Measurements from ENCODE around the gene MLX. TPM values are rescaled to one million over a fixed set of nuclear protein-coding genes. Genes with fewer than 3 reads are reported as not detected.
A peak's percentile ranks its signal among the peaks of the same experiment; 100 is the strongest.

The MLX gene
- polyA plus RNA-seq (ENCODE audit: insufficient read length in 10 of 10), result 10 to 100 TPM; 33.4 to 42.9 (median 38.5) TPM
- long read RNA-seq, donor 1, transcript MLX-203 (8 exons, 2,428 nt), result major isoform, 12 of 17 reads
- long read RNA-seq, donor 1, partial matches to known transcripts, result 0 of 17 reads
- long read RNA-seq, donor 1, other reads (novel, unspliced or antisense), result 0 of 17 reads
- long read RNA-seq, donor 2, transcript MLX-203 (8 exons, 2,428 nt), result major isoform, 5 of 9 reads
- long read RNA-seq, donor 2, partial matches to known transcripts, result 0 of 9 reads
- long read RNA-seq, donor 2, other reads (novel, unspliced or antisense), result 0 of 9 reads
- long read RNA-seq, donor 3, result 0 reads
- long read RNA-seq, donor 4, transcript MLX-203 (8 exons, 2,428 nt), result major isoform, 7 of 9 reads
- long read RNA-seq, donor 4, partial matches to known transcripts, result 0 of 9 reads
- long read RNA-seq, donor 4, other reads (novel, unspliced or antisense), result 0 of 9 reads
- long read RNA-seq, donor 5, transcript MLX-203 (8 exons, 2,428 nt), result major isoform, 10 of 35 reads
- long read RNA-seq, donor 5, transcript MLX-202 (7 exons, 2,334 nt), result minor isoform, 5 of 35 reads
- long read RNA-seq, donor 5, partial matches to known transcripts, result 18 of 35 reads
- long read RNA-seq, donor 5, other reads (novel, unspliced or antisense), result 0 of 35 reads
- long read RNA-seq, donor 6, transcript MLX-203 (8 exons, 2,428 nt), result major isoform, 20 of 22 reads
- long read RNA-seq, donor 6, partial matches to known transcripts, result 0 of 22 reads
- long read RNA-seq, donor 6, other reads (novel, unspliced or antisense), result 0 of 22 reads
- long read RNA-seq, donor 7, transcript MLX-203 (8 exons, 2,428 nt), result major isoform, 10 of 31 reads
- long read RNA-seq, donor 7, partial matches to known transcripts, result 17 of 31 reads
- long read RNA-seq, donor 7, other reads (novel, unspliced or antisense), result 0 of 31 reads
- long read RNA-seq, donor 8, transcript MLX-203 (8 exons, 2,428 nt), result major isoform, 9 of 33 reads
- long read RNA-seq, donor 8, partial matches to known transcripts, result 21 of 33 reads
- long read RNA-seq, donor 8, other reads (novel, unspliced or antisense), result 0 of 33 reads
- long read RNA-seq, donor 9, partial matches to known transcripts, result 0 of 1 reads
- long read RNA-seq, donor 9, other reads (novel, unspliced or antisense), result 0 of 1 reads

DNA sequence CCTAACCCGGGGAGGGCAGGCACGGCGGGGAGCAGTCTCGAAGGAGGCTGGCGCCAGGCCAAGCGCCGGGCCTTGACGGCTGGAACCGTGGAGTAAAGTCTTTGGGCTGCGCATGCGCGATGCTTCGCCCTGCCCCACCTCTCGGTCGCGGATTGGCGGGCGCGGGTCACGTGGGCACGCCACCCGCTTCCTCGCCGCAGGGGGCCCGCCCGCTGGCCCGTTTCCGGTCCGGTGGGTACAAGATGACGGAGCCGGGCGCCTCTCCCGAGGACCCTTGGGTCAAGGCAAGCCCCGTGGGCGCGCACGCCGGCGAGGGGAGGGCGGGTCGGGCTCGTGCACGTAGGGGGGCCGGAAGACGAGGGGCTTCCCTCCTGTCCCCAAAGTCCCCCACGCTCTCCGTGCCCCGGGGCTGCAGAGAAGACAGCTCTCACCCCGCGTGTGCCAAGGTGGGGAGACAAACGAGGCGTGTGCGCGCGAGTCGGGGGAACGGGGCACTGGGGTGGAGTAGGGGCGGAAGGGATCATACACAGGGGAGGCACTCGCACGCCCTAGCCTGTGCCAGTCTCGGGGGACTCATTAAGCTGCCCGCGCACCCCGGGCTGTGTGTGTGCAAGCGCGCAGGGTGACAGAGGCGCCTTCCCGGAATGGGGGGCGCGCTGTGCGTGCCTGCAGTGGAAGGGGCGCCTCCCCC is at the start of gene MLX:
Gene MLX (plus strand): TSS at position 218 of the 691 bp plus-strand sequence. CDS start 25 bp downstream, at position 243.
- DNase-seq, result peak; percentile 87 to 97 (median 92)

- DNase-seq, result peak; percentile 77 to 90 (median 80)
Observed at GRCh38 chr17:42517516-42517915, 49.4 kb upstream of the MLX start.

GRCh38 chr17:42518046-42518754 is 48.7 kb upstream of the MLX start:
- peak; percentile 79 to 94 (median 88) for DNase-seq

DNA sequence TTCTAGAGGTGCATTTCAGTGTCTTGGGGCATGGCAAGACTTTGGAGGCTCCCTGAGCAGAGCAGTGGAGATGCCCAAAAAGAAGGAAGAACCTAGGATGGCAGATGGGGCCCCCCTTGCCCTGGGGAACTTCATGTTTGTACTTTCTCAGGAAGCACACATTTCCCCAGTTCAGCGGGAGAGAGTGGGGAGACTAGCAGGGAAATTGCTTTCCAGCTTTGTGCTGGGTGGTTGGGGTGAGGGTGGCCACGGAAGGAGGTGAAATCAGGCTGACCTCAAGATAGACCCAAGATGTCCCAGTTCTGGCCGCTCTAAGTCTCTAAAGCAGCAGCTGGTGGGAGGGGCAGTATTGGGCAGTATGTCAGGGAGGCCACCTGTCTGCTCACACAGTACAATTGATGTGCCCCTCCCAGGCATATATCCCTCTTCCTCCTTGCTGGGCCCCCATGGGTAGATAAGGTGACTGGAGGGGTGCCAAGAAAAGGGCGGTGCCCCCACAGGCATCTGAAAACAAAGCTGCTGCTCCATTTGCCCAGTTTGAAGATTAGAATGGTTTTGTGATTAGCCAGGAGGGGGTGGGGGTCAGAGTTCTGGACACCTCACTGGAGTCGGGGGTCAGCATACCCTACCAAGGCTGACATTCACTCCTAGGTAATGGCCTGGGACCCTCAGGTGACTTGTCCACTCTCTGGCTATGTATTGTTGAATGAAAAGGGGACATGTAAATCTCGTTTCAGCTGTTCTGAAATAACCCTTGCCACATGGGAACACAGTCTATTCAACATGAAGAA is 48.0 kb upstream of the MLX start:
- DNase-seq, result peak; percentile 52 to 75 (median 52)

DNA sequence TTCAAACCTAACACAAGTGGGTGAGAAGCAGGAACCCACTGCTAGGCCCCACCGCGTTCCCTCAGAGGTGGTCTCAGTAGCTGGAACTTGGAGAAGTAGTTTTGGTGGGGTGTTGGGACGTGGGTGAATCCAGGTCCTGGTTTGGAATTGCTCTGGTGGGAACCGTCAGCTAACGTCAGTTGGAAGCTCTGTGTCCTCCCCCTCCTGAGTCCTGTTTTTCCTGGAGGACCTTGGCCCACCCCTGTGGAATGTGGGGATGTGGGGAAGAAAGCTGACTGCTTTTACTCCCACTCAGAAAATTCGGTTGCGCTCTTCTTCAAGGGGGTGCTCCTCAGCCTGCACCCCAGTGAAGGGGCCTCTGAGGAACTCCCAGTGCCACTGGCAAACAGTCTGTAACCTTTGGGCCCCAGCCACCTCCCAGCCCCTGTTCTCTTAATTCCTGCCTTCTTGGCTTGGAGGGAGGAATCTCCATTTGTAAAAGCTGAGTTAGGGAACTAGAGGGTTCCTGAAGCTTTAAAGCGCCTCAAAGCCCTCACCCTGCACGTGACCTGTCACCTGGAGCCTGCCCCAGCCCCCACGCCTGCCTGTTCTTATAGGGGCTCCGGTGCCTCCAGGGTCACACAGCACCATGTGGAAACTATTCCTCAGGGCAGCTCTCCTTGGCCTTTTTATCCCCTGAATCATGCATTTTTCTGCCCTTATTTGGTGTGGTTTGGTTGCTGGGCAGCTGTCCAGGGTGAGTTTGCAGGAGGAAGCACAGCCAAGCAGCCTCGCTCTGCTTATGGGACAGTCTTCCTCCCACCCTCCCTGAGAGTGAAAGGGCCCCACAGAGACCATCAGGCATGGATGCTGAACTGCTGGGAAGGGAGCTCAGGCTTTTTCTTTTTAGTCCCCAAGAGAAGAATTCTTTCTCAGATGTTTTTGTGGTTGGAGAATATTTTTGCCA is 47.1 kb upstream of the MLX start:
- DNase-seq, result peak; percentile 93 to 99 (median 96)

DNA sequence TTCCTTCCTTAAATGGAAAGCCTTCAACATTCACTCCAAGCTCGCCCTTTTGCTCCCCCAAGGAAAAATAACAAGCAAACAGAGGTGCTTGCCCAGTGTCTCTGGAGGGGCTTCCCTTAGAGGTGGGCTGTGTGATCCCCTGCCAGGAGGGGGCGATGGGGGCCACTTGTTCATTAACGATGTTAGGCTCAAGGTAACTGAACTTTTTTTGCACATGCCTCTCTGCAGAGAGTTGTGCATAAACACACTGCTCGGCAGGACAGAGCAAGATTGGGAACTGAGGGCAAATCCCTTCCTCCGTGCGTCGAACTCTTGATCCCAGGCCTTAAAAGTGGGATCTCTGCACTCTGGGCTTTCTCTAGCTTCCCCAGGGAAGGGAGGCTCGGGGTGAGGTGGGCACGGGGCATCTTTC is 46.4 kb upstream of the MLX start:
- no peak for DNase-seq

- DNase-seq, result no peak
Observed at GRCh38 chr17:42521036-42521435, 45.9 kb upstream of the MLX start.

DNA sequence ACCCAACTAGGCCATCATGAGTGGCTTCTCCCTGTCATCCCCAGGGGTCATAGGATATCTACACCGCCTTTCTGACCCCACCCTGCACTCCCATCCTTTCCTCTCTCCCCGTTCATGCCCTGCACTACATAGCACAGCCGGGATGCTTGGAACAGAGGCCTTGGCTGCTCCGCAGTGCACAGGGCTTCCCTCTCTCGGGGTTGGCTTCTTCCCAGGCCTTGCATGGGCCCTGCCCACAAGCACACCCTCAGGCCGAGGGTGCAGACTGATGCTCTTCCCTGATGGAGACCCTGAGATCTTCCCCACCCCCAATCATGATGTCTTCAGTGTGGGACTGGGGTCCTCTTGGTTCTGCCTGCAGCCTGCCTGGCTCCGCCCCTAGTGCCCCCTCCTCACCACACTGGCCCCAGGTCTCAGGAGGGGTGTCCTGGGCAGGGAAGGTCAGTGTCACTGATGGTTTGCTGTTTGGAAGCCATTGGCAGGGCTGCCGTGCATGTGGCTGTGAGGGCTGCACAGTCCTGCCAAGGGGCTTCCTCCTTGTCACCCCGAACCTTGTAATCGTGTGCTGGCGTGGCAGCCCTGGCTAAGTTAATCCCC is 45.1 kb upstream of the MLX start:
- DNase-seq, result peak in 1 of 3 donors; percentile 36

DNA sequence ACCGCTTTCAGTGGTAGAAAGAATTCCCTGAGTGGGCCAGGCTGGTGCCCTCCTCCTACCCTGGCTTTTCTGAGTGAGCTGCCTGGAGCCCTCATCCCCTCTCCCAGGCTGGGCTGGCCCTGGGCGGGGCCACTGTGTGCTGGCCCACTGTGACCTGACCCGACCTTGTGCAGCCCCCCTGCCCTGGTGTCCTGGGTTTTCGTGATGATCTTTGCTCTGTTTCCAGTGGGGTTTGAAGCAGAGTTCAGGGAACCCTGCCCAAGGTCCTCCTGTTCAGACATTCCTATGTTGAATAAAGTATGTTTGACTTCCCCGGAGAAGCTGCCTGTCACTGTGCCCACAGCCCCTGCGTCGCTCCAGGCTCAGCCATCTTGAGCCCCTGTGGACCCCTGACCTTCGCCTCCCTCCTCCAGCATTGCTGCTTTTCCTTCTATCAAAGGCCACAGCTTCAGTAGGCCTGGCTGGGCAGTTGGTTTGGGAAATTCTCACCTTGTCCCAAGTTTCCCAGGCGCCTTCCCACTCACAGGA is 44.6 kb upstream of the MLX start:
- DNase-seq, result no peak

- DNase-seq, result no peak
Observed at GRCh38 chr17:42522798-42523278, 44.1 kb upstream of the MLX start.

DNA sequence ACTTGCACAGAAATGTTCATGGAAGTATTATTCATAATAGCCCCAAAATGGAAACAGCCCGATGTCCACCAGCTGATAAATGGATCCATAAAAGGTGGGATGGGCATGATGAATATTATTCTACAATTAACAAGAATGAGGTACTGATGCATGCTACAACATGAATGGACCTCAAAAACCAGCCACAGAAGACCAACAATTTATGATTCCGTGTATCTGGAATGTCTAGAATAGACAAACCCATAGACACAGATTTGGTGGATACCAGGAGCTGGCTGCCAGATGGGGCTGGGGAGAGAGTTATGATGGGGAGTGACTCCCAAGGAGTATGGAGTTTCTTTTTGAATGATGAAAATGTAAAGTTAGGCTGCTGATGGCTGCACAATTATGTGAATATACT is 41.7 kb upstream of the MLX start:
- peak in 1 of 3 donors; percentile 80 for DNase-seq

DNA sequence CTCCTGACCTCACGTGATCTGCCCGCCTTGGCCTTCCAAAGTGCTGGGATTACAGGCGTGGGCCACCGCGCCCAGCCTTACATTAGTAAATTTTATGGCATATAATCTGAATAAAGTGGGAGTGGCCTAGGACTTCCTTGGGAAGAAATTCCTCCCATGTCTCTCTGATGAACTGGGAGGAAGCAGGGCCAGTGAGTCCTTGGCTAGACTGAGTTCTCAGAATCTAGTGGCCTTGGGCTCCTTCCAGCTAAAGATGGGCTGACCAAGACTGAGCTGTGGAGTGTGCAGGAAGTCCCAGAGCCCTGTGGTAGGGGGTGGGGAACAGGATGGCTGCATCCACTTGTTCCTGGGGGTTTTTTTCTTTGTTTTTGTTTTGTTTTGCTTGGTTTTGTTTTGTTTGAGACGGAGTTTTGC is 40.9 kb upstream of the MLX start:
- peak in 1 of 3 donors; percentile 39 for DNase-seq

GRCh38 chr17:42527932-42528331 is 39.0 kb upstream of the MLX start:
- DNase-seq, result no peak

GRCh38 chr17:42529061-42529460 is 37.8 kb upstream of the MLX start:
- DNase-seq, result no peak

- DNase-seq, result no peak
Observed at GRCh38 chr17:42530952-42531454, 35.9 kb upstream of the MLX start.

- peak in 2 of 3 donors; percentile 63 to 81 for DNase-seq
Observed at GRCh38 chr17:42531455-42532354, 35.2 kb upstream of the MLX start.
